GM12878 (cell line): ENCODE data around the gene MAP4K4. TPM values are rescaled to one million over a fixed set of nuclear protein-coding genes. Genes with fewer than 3 reads are reported as not detected.

Source experiments
- ATAC-seq: fragments of 200-7000 bp; cut with Tn5 transposase; 3 replicates; pipeline ENCODE4 v1.9.1; 2020; ENCODE audit warnings: mild to moderate bottlenecking, moderate library complexity
- BruUV-seq: library from RNA; stranded (reverse); fragments of 400-500 nt; replicated peaks from 2 replicates; lab custom pipeline; 2021; lab: Mats Ljungman, UMichigan
- CTCF ChIA-PET: fragments of 300-600 bp; sonication (Branson Sonifier 250); formaldehyde crosslinking; extraction: SDS; loops from one replicate; lab custom pipeline; 2021; ENCODE audit warnings: inconsistent platforms; lab: Yijun Ruan, JAX
- POLR2A ChIA-PET: fragments of 350-600 bp; formaldehyde crosslinking; extraction: SDS; loops from one replicate; lab custom pipeline; 2021; ENCODE audit warnings: inconsistent platforms; lab: Charles Lee
- RAD21 ChIA-PET: fragments of 300-600 bp; sonication (Branson Sonifier 250); formaldehyde crosslinking; loops from one replicate; lab custom pipeline; 2023; ENCODE audit warnings: antibody characterized with exemption; ENCODE audit not compliant: unreplicated experiment; lab: Charles Lee
- SMC1A ChIA-PET: fragments of 300-600 bp; sonication (Branson Sonifier 250); formaldehyde crosslinking; loops from one replicate; lab custom pipeline; 2023; ENCODE audit not compliant: unreplicated experiment, uncharacterized antibody; lab: Charles Lee
- DNase-seq: peaks from one replicate; pipeline ENCODE4 v3.0.0-alpha.2; 2011; ENCODE audit warnings: low read depth, low spot score
- FAIRE-seq: peaks from 3 replicates; lab custom pipeline; 2011; peaks lifted over from hg19 to GRCh38; lab: Jason Lieb, UNC
- H2AFZ ChIP-seq: 2 replicates; pipeline ENCODE4 v1.6.0; 2011; ENCODE audit warnings: low read depth, low read length, control low read depth; ENCODE audit not compliant: control insufficient read depth
- H3K27ac ChIP-seq: 2 replicates; pipeline ENCODE4 v1.5.1; 2011; ENCODE audit warnings: control low read depth; ENCODE audit not compliant: control insufficient read depth, insufficient read depth
- H3K27me3 ChIP-seq, 2 experiments: replicated peaks in 1 of 2; 2 replicates each; pipeline versions ENCODE4 v1.6.0 to v1.6.1; 2011; ENCODE audit warnings: low read length in 1 of 2; ENCODE audit not compliant: control insufficient read depth in 2 of 2, insufficient read depth in 2 of 2
- H3K36me3 ChIP-seq, 2 experiments: 2 replicates each; pipeline ENCODE4 v1.5.1; 2011; ENCODE audit warnings: low read length in 1 of 2; ENCODE audit not compliant: control insufficient read depth in 2 of 2, insufficient read depth in 2 of 2
- H3K4me1 ChIP-seq: 2 replicates; pipeline ENCODE4 v1.6.1; 2011; ENCODE audit warnings: mild to moderate bottlenecking, low read length, moderate library complexity, mixed read lengths; ENCODE audit not compliant: control insufficient read depth, insufficient read depth
- H3K4me2 ChIP-seq: 2 replicates; pipeline ENCODE4 v1.6.0; 2011; ENCODE audit warnings: control low read depth; ENCODE audit not compliant: control insufficient read depth, insufficient read depth
- H3K4me3 ChIP-seq: fragments of 200-600 bp; sonication (generic); 2 replicates; pipeline ENCODE4 v1.5.1; 2016
- H3K79me2 ChIP-seq: 2 replicates; pipeline ENCODE4 v1.6.0; 2011; ENCODE audit warnings: low read length; ENCODE audit not compliant: control insufficient read depth, insufficient read depth
- H3K9ac ChIP-seq: 2 replicates; pipeline ENCODE4 v1.8.0; 2011; ENCODE audit warnings: low read length, control low read depth, mixed read lengths; ENCODE audit not compliant: control insufficient read depth, insufficient read depth
- H3K9me3 ChIP-seq: replicated peaks from 3 replicates; pipeline ENCODE4 v1.5.1; 2011; ENCODE audit warnings: mild to moderate bottlenecking, low read length; ENCODE audit not compliant: control insufficient read depth, insufficient read depth
- H4K20me1 ChIP-seq: 2 replicates; pipeline ENCODE4 v1.6.0; 2011; ENCODE audit not compliant: control insufficient read depth, insufficient read depth
- CREM ChIP-seq: IDR thresholded peaks from 2 replicates; pipeline ENCODE4 v1.6.1; 2014; ENCODE audit warnings: antibody characterized with exemption, low read depth
- EP300 ChIP-seq, 2 experiments: fragments of 150-350 bp in 1 of 2; IDR thresholded peaks; 2 replicates each; pipeline ENCODE4 v1.6.1; 2011 to 2012; ENCODE audit warnings: low read depth in 2 of 2, low read length in 2 of 2, borderline replicate concordance in 1 of 2, improper control_type of control experiment in 1 of 2, inconsistent platforms in 1 of 2; ENCODE audit not compliant: control insufficient read depth in 1 of 2
- MEF2A ChIP-seq: IDR thresholded peaks from 2 replicates; pipeline ENCODE4 v1.6.1; 2011; ENCODE audit warnings: low read depth, mild to moderate bottlenecking, low read length, moderate library complexity; ENCODE audit not compliant: insufficient read depth
- MTA2 ChIP-seq: fragments of 450-650 bp; IDR thresholded peaks from 2 replicates; pipeline ENCODE4 v1.6.1; 2016; ENCODE audit warnings: low read depth, mild to moderate bottlenecking, moderate library complexity
- MTA3 ChIP-seq: IDR thresholded peaks from 2 replicates; pipeline ENCODE4 v1.6.1; 2012; ENCODE audit warnings: low read length, inconsistent platforms, borderline replicate concordance
- MXI1 ChIP-seq: fragments of 150-350 bp; IDR thresholded peaks from 2 replicates; pipeline ENCODE4 v1.6.1; 2011; ENCODE audit warnings: low read depth, mild to moderate bottlenecking, inconsistent platforms, low read length, improper control_type of control experiment
- POLR2AphosphoS5 ChIP-seq: IDR thresholded peaks from 2 replicates; pipeline ENCODE4 v1.6.1; 2011; ENCODE audit warnings: mild to moderate bottlenecking, low read length, inconsistent platforms
- SRF ChIP-seq, 2 experiments: IDR thresholded peaks; 2 replicates each; pipeline ENCODE4 v1.6.1; 2011; ENCODE audit warnings: low read depth in 2 of 2, low read length in 2 of 2, mild to moderate bottlenecking in 1 of 2, moderate library complexity in 1 of 2
- STAT1 ChIP-seq: fragments of 450-650 bp; conservative IDR thresholded peaks from 2 replicates; pipeline ENCODE4 v1.6.1; 2014; ENCODE audit warnings: antibody characterized with exemption, mild to moderate bottlenecking
- TBL1XR1 ChIP-seq: IDR thresholded peaks from 2 replicates; pipeline ENCODE4 v1.6.1; 2012; ENCODE audit warnings: low read depth, low read length, improper control_type of control experiment
- ZNF207 ChIP-seq: fragments of 450-650 bp; IDR thresholded peaks from 2 replicates; pipeline ENCODE4 v1.6.1; 2014; ENCODE audit warnings: antibody characterized with exemption, mild to moderate bottlenecking, borderline replicate concordance
- WGBS: methylation state at CpG from one replicate; pipeline ENCODE4 v1.1.6; 2016; ENCODE audit warnings: low lambda C conversion rate; ENCODE audit not compliant: insufficient replicate concordance, insufficient coverage; ENCODE audit errors: missing lambda C conversion rate; 5-methylcytosine and 5-hydroxymethylcytosine counted together
- in situ Hi-C: fragments of 300-500 bp; cut with MboI; formaldehyde crosslinking; loops from 9 replicates; pipeline ENCODE4 v1.14.3; 2018; ENCODE audit warnings: mixed read lengths
- intact Hi-C: fragments of 100-400 bp; cut with micrococcal nuclease; formaldehyde crosslinking; loops from one replicate; pipeline ENCODE4 v1.14.2; 2022; ENCODE audit not compliant: unreplicated experiment
- polyA plus RNA-seq, 11 experiments: library from polyadenylated mRNA; depleted of rRNA in 4 of 11; unstranded in 6 of 11; stranded (reverse) in 5 of 11; fragments of >200 nt; fragmentation: Nextera tagmentation in 4 of 11; fragmentation: Illumina TruSeq in 1 of 11; extraction: Ambion mirVana in 4 of 11; extraction: Trizol in 1 of 11; gene quantifications; 1 replicate in 1 of 11; 2 replicates in 10 of 11; pipeline versions ENCODE4 v1.2.1 to v1.2.3, GENCODE V29; 2011 to 2016; ENCODE audit warnings: inconsistent platforms in 2 of 11, missing spikeins in 2 of 11, low read depth in 1 of 11
- total RNA-seq, 4 experiments: library from RNA; depleted of rRNA in 3 of 4; stranded (reverse); fragments of >200 nt in 3 of 4; fragmentation: Illumina TruSeq in 1 of 4; extraction: Trizol in 1 of 4; gene quantifications; 2 replicates each; pipeline versions ENCODE4 v1.2.1 to v1.2.3, GENCODE V29; 2013 to 2021
- TF ChIP-seq, protein P1 (sequence below): IDR thresholded peaks from 2 replicates; pipeline ENCODE4 v1.6.1; 2012; ENCODE audit warnings: mild to moderate bottlenecking, low read depth, low read length
- TF ChIP-seq, protein P2 (sequence below): fragments of 450-650 bp; IDR thresholded peaks from 2 replicates; pipeline ENCODE4 v1.6.1; 2017; ENCODE audit warnings: low read depth, mild to moderate bottlenecking, moderate library complexity
- TF ChIP-seq, protein P3 (sequence below): fragments of 450-650 bp; IDR thresholded peaks from 2 replicates; pipeline ENCODE4 v1.6.1; 2016; ENCODE audit warnings: mild to moderate bottlenecking

The MAP4K4 gene
- total and polyA plus RNA-seq, 10 of the 15 experiments (the other 5 are each of a cell fraction or from before 2014, with no cell fraction given): 1.9 to 50.4 (median 9.7) TPM

DNA sequence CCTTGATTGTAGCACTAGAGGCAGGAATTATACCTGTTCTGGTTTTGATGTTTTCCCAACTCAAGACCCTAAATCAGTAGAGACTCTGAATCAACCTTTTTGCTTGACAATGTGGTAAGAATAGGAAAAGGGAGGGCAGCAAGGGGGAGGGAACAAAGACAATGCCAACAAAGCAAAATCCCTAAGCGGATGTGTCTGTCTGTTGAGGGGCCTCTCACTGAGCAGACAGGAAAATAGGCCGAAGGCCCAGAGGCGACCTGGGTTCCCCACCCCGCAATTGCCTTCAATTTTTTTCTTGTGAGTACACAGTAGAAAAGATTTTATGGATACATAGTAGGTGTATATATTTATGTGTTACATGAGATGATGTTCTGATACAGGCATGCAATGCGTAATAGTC is 75.6 kb downstream of the MAP4K4 start:
- H3K79me2 ChIP-seq: no peaks in the 10 kb centered on the region
- SMC1A ChIA-PET: no interaction called here
- no peak for DNase-seq
- TF ChIP-seq POLR2AphosphoS5 (no peak), MTA2 (no peak), SRF (IDR thresholded peaks at IDR 0.05; ENCODE audit: low read depth in 2 of 2, low read length in 2 of 2) (no peak), ZNF207 (no peak), STAT1 (no peak), CREM (no peak), TBL1XR1 (no peak), EP300 (IDR thresholded peaks at IDR 0.05; ENCODE audit: borderline replicate concordance in 1 of 2, control insufficient read depth in 1 of 2, low read depth in 2 of 2, low read length in 2 of 2) (no peak), MEF2A (no peak), MXI1 (no peak), MTA3 (no peak)
- TF ChIP-seq, protein P1, sequence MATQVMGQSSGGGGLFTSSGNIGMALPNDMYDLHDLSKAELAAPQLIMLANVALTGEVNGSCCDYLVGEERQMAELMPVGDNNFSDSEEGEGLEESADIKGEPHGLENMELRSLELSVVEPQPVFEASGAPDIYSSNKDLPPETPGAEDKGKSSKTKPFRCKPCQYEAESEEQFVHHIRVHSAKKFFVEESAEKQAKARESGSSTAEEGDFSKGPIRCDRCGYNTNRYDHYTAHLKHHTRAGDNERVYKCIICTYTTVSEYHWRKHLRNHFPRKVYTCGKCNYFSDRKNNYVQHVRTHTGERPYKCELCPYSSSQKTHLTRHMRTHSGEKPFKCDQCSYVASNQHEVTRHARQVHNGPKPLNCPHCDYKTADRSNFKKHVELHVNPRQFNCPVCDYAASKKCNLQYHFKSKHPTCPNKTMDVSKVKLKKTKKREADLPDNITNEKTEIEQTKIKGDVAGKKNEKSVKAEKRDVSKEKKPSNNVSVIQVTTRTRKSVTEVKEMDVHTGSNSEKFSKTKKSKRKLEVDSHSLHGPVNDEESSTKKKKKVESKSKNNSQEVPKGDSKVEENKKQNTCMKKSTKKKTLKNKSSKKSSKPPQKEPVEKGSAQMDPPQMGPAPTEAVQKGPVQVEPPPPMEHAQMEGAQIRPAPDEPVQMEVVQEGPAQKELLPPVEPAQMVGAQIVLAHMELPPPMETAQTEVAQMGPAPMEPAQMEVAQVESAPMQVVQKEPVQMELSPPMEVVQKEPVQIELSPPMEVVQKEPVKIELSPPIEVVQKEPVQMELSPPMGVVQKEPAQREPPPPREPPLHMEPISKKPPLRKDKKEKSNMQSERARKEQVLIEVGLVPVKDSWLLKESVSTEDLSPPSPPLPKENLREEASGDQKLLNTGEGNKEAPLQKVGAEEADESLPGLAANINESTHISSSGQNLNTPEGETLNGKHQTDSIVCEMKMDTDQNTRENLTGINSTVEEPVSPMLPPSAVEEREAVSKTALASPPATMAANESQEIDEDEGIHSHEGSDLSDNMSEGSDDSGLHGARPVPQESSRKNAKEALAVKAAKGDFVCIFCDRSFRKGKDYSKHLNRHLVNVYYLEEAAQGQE: no peak
- TF ChIP-seq, protein P2, sequence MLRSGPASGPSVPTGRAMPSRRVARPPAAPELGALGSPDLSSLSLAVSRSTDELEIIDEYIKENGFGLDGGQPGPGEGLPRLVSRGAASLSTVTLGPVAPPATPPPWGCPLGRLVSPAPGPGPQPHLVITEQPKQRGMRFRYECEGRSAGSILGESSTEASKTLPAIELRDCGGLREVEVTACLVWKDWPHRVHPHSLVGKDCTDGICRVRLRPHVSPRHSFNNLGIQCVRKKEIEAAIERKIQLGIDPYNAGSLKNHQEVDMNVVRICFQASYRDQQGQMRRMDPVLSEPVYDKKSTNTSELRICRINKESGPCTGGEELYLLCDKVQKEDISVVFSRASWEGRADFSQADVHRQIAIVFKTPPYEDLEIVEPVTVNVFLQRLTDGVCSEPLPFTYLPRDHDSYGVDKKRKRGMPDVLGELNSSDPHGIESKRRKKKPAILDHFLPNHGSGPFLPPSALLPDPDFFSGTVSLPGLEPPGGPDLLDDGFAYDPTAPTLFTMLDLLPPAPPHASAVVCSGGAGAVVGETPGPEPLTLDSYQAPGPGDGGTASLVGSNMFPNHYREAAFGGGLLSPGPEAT: no peak
- TF ChIP-seq, protein P3, sequence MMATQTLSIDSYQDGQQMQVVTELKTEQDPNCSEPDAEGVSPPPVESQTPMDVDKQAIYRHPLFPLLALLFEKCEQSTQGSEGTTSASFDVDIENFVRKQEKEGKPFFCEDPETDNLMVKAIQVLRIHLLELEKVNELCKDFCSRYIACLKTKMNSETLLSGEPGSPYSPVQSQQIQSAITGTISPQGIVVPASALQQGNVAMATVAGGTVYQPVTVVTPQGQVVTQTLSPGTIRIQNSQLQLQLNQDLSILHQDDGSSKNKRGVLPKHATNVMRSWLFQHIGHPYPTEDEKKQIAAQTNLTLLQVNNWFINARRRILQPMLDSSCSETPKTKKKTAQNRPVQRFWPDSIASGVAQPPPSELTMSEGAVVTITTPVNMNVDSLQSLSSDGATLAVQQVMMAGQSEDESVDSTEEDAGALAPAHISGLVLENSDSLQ: no peak
- TF ChIP-seq, all 136 proteins: peak for 0
- in situ Hi-C loops: no loop called here
- no peak overlapping the region for H3K9ac ChIP-seq
- no peak overlapping the region for H3K4me2 ChIP-seq
- H3K27me3 ChIP-seq: no peaks in the 10 kb centered on the region
- no peaks in the 10 kb centered on the region for H3K9me3 ChIP-seq
- ChIA-PET RAD21 (no interaction called here), POLR2A (no interaction called here), CTCF (interaction anchor here (1.5 kb wide), 1 partner anchor 59 kb away, joined by 5 read pairs; no protein-coding TSS in a partner anchor)
- no peaks in the 10 kb centered on the region for H3K36me3 ChIP-seq
- no TSS peak for BruUV-seq
- ATAC-seq: no peak
- intact Hi-C loops: no loop called here
- H3K27ac ChIP-seq: no peak overlapping the region
- H3K4me3 ChIP-seq: no peak overlapping the region
- H2AFZ ChIP-seq: no peak overlapping the region
- no peaks in the 10 kb centered on the region for H3K4me1 ChIP-seq
- FAIRE-seq: no peak
- WGBS: 84% methylated on average over 5 of the region's 5 CpGs
- no peaks in the 10 kb centered on the region for H4K20me1 ChIP-seq
